HepG2 (cell line): ENCODE measurements around the gene CLCN1. TPM values are rescaled to one million over a fixed set of nuclear protein-coding genes. Genes with fewer than 3 reads are reported as not detected.

ENCODE experiments used
- AKNA ChIP-seq: sonication (generic); formaldehyde crosslinking; IDR thresholded peaks from 2 replicates; pipeline ENCODE4 v1.4.0; 2020; ENCODE audit warnings: missing genetic modification reagents, borderline replicate concordance
- RARA ChIP-seq: IDR thresholded peaks from 2 replicates; pipeline ENCODE4 v1.6.1; 2016; ENCODE audit warnings: missing genetic modification reagents, missing compliant biosample characterization
- ZNF34 ChIP-seq: sonication (generic); formaldehyde crosslinking; IDR thresholded peaks from 2 replicates; pipeline ENCODE4 v1.4.0; 2020; ENCODE audit warnings: mild to moderate bottlenecking, missing genetic modification reagents, borderline replicate concordance
- ZNF597 ChIP-seq: sonication (generic); formaldehyde crosslinking; IDR thresholded peaks from 2 replicates; pipeline ENCODE4 v1.5.0; 2020; ENCODE audit warnings: missing genetic modification reagents
- ZNF660 ChIP-seq: sonication (generic); formaldehyde crosslinking; IDR thresholded peaks from 2 replicates; pipeline ENCODE4 v1.5.1; 2020; ENCODE audit warnings: mild to moderate bottlenecking, low read depth, missing genetic modification reagents, borderline replicate concordance
- ZNF710 ChIP-seq: sonication (generic); formaldehyde crosslinking; IDR thresholded peaks from 2 replicates; pipeline ENCODE4 v1.5.0; 2020; ENCODE audit warnings: mild to moderate bottlenecking, missing genetic modification reagents, borderline replicate concordance
- ZNF780A ChIP-seq: sonication (generic); formaldehyde crosslinking; IDR thresholded peaks from 2 replicates; pipeline ENCODE4 v1.8.0; 2022; ENCODE audit warnings: mild to moderate bottlenecking, missing genetic modification reagents, moderate library complexity
- polyA plus RNA-seq, 8 experiments: library from polyadenylated mRNA; depleted of rRNA in 3 of 8; stranded (reverse) in 7 of 8; unstranded in 1 of 8; fragments of >200 nt; fragmentation: Illumina TruSeq in 4 of 8; extraction: Trizol in 4 of 8; gene quantifications; 2 replicates each; pipeline versions ENCODE4 v1.2.1 to v1.2.3, GENCODE V29; 2011 to 2016; ENCODE audit warnings: low read depth in 4 of 8, missing spikeins in 1 of 8, mixed read lengths in 1 of 8; ENCODE audit not compliant: insufficient read depth in 1 of 8
- total RNA-seq, 5 experiments: library from RNA; depleted of rRNA; stranded (reverse); fragments of >200 nt; fragmentation: Illumina TruSeq; extraction: Trizol; gene quantifications; 2 replicates each; pipeline ENCODE4 v1.2.3, GENCODE V29; 2016; ENCODE audit warnings: low read depth in 1 of 5
- TF ChIP-seq, protein P1 (sequence below): sonication (generic); formaldehyde crosslinking; IDR thresholded peaks from 2 replicates; pipeline ENCODE4 v1.9.0; 2022; ENCODE audit warnings: missing genetic modification reagents, mild to moderate bottlenecking, borderline replicate concordance
- TF ChIP-seq, protein P2 (sequence below): sonication (generic); formaldehyde crosslinking; IDR thresholded peaks from 2 replicates; pipeline ENCODE4 v1.4.0; 2020; ENCODE audit warnings: mild to moderate bottlenecking, missing genetic modification reagents
- TF ChIP-seq, protein P3 (sequence below): sonication (generic); formaldehyde crosslinking; IDR thresholded peaks from 2 replicates; pipeline ENCODE4 v1.4.0; 2020; ENCODE audit warnings: missing genetic modification reagents

The CLCN1 gene
- total and polyA plus RNA-seq, 2 of the 13 experiments (the other 11 are each of a cell fraction or from before 2014, with no cell fraction given), result 0.01 TPM; not detected in 1

GRCh38 chr7:143287935-143288826 lies 27.7 kb upstream of the CLCN1 start, which contains the start of gene CASP2 (continued):
- TF ChIP-seq AKNA (CRISPR knock-in tag) (no peak), ZNF660 (CRISPR knock-in tag) (no peak), RARA (CRISPR knock-in tag) (no peak), ZNF780A (CRISPR knock-in tag) (peak; percentile 67; the same call in 1 of the 2 replicates), ZNF710 (CRISPR knock-in tag) (peak; percentile 45; the same call in 1 of the 2 replicates), ZNF597 (CRISPR knock-in tag) (no peak), ZNF34 (CRISPR knock-in tag) (no peak)
- TF ChIP-seq, protein P1, sequence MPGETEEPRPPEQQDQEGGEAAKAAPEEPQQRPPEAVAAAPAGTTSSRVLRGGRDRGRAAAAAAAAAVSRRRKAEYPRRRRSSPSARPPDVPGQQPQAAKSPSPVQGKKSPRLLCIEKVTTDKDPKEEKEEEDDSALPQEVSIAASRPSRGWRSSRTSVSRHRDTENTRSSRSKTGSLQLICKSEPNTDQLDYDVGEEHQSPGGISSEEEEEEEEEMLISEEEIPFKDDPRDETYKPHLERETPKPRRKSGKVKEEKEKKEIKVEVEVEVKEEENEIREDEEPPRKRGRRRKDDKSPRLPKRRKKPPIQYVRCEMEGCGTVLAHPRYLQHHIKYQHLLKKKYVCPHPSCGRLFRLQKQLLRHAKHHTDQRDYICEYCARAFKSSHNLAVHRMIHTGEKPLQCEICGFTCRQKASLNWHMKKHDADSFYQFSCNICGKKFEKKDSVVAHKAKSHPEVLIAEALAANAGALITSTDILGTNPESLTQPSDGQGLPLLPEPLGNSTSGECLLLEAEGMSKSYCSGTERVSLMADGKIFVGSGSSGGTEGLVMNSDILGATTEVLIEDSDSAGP (CRISPR knock-in tag), result peak; percentile 87; the same call in 1 of the 2 replicates
- TF ChIP-seq, protein P2, sequence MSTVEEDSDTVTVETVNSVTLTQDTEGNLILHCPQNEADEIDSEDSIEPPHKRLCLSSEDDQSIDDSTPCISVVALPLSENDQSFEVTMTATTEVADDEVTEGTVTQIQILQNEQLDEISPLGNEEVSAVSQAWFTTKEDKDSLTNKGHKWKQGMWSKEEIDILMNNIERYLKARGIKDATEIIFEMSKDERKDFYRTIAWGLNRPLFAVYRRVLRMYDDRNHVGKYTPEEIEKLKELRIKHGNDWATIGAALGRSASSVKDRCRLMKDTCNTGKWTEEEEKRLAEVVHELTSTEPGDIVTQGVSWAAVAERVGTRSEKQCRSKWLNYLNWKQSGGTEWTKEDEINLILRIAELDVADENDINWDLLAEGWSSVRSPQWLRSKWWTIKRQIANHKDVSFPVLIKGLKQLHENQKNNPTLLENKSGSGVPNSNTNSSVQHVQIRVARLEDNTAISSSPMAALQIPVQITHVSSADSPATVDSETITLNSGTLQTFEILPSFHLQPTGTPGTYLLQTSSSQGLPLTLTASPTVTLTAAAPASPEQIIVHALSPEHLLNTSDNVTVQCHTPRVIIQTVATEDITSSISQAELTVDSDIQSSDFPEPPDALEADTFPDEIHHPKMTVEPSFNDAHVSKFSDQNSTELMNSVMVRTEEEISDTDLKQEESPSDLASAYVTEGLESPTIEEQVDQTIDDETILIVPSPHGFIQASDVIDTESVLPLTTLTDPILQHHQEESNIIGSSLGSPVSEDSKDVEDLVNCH, result no peak
- TF ChIP-seq, protein P3, sequence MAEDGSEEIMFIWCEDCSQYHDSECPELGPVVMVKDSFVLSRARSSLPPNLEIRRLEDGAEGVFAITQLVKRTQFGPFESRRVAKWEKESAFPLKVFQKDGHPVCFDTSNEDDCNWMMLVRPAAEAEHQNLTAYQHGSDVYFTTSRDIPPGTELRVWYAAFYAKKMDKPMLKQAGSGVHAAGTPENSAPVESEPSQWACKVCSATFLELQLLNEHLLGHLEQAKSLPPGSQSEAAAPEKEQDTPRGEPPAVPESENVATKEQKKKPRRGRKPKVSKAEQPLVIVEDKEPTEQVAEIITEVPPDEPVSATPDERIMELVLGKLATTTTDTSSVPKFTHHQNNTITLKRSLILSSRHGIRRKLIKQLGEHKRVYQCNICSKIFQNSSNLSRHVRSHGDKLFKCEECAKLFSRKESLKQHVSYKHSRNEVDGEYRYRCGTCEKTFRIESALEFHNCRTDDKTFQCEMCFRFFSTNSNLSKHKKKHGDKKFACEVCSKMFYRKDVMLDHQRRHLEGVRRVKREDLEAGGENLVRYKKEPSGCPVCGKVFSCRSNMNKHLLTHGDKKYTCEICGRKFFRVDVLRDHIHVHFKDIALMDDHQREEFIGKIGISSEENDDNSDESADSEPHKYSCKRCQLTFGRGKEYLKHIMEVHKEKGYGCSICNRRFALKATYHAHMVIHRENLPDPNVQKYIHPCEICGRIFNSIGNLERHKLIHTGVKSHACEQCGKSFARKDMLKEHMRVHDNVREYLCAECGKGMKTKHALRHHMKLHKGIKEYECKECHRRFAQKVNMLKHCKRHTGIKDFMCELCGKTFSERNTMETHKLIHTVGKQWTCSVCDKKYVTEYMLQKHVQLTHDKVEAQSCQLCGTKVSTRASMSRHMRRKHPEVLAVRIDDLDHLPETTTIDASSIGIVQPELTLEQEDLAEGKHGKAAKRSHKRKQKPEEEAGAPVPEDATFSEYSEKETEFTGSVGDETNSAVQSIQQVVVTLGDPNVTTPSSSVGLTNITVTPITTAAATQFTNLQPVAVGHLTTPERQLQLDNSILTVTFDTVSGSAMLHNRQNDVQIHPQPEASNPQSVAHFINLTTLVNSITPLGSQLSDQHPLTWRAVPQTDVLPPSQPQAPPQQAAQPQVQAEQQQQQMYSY (CRISPR knock-in tag), result no peak
